Measurements from ENCODE around the gene EVPL.
A peak's percentile ranks its signal among the peaks of the same experiment; 100 is the strongest.

EVPL gene

GRCh38 chr17:76014925-76015261 lies 12.2 kb downstream of the EVPL start:
- DNase-seq, result no peak

- peak; percentile 61 for DNase-seq
Observed at GRCh38 chr17:76014100-76014924, 12.8 kb downstream of the EVPL start.

- no peak for DNase-seq
Observed at GRCh38 chr17:76013377-76013932, 13.7 kb downstream of the EVPL start.

GRCh38 chr17:76011951-76012350 lies 15.2 kb downstream of the EVPL start:
- DNase-seq, result no peak

- no peak for DNase-seq
Observed at GRCh38 chr17:76009969-76010661, 17.0 kb downstream of the EVPL start.

- no peak for DNase-seq
Observed at GRCh38 chr17:76009447-76009846, 17.7 kb downstream of the EVPL start.

GRCh38 chr17:76008630-76009425 lies 18.3 kb downstream of the EVPL start:
- DNase-seq, result no peak

GRCh38 chr17:76008208-76008607 lies 18.9 kb downstream of the EVPL start:
- no peak for DNase-seq

GRCh38 chr17:76007850-76008165 lies 19.3 kb downstream of the EVPL start:
- DNase-seq, result no peak

GRCh38 chr17:76007131-76007849 lies 19.8 kb downstream of the EVPL start:
- no peak for DNase-seq

GRCh38 chr17:76005263-76006149 lies 21.6 kb downstream of the EVPL start:
- DNase-seq, result peak; percentile 68

- DNase-seq, result peak; percentile 29
Observed at GRCh38 chr17:76004750-76005262, 22.3 kb downstream of the EVPL start.

GRCh38 chr17:76003915-76004314 lies 23.2 kb downstream of the EVPL start:
- no peak for DNase-seq

GRCh38 chr17:76002100-76002499 lies 25.0 kb downstream of the EVPL start:
- DNase-seq, result no peak

- DNase-seq, result no peak
Observed at GRCh38 chr17:76000755-76001521, 26.2 kb downstream of the EVPL start, which contains the start of gene CDK3. TSS of gene CDK3 (plus strand) at chr17:76000855. CDS start at chr17:76001426, 571 bp downstream.

GRCh38 chr17:76000016-76000754 lies 26.9 kb downstream of the EVPL start:
- no peak for DNase-seq

GRCh38 chr17:75998327-75998795 lies 28.7 kb downstream of the EVPL start:
- no peak for DNase-seq

GRCh38 chr17:75996665-75997590 lies 30.2 kb downstream of the EVPL start:
- peak; percentile 61 for DNase-seq

Data from fibroblast of upper back skin (primary cell).